ENCODE measurements around the gene PDGFB. TPM values are rescaled to one million over a fixed set of nuclear protein-coding genes. Genes with fewer than 3 reads are reported as not detected.

PDGFB gene
- total and polyA plus RNA-seq, 8 donors, result 16.0 to 28.2 (median 23.3) TPM

- ATAC-seq (no peak), DNase-seq (peak in 1 of 4 donors; percentile 53)
- Histone ChIP-seq H3K27me3 (peaks cover 0 to 99% of the 10 kb centered on the region in 2 donors), H3K4me1 (peaks cover 21 to 64% of the 10 kb centered on the region in 2 donors), H3K9me3 (no peaks in the 10 kb centered on the region), H3K4me3 (no peak overlapping the region), H3K36me3 (peaks cover 0 to 25% of the 10 kb centered on the region in 2 donors), H3K27ac (peak overlapping the region; percentile 44 to 57)
- intact Hi-C loops (cut with DNase I), result no loop called here
- no peak for TF ChIP-seq CTCF (IDR thresholded peaks at IDR 0.05)
These were observed 10.9 kb downstream of the PDGFB start for GRCh38 chr22:39233710-39234471.

- peaks cover 21 to 55% of the 10 kb centered on the region in 2 donors for H3K4me1 ChIP-seq
- H3K9me3 ChIP-seq, result no peaks in the 10 kb centered on the region
- peak in 1 of 4 donors; percentile 52 for DNase-seq
- H3K4me3 ChIP-seq, result no peak overlapping the region
- peaks cover 0 to 26% of the 10 kb centered on the region in 2 donors for H3K36me3 ChIP-seq
- TF ChIP-seq CTCF (IDR thresholded peaks at IDR 0.05), result no peak
- no peak for ATAC-seq
- intact Hi-C loops (cut with DNase I), result no loop called here
- H3K27me3 ChIP-seq, result peaks cover 0 to 96% of the 10 kb centered on the region in 2 donors
- peak overlapping the region; percentile 44 to 57 for H3K27ac ChIP-seq
These were observed 11.7 kb downstream of the PDGFB start for GRCh38 chr22:39232806-39233709.

- Histone ChIP-seq H3K27me3 (peaks cover 0 to 88% of the 10 kb centered on the region in 2 donors), H3K4me1 (peaks cover 18 to 47% of the 10 kb centered on the region in 2 donors), H3K9me3 (no peaks in the 10 kb centered on the region), H3K4me3 (no peak overlapping the region), H3K27ac (no peak overlapping the region), H3K36me3 (peaks cover 0 to 30% of the 10 kb centered on the region in 2 donors)
- ATAC-seq (no peak), DNase-seq (no peak)
- TF ChIP-seq CTCF (IDR thresholded peaks at IDR 0.05), result no peak
- intact Hi-C loops (cut with DNase I), result no loop called here
These were observed 12.5 kb downstream of the PDGFB start for GRCh38 chr22:39232246-39232645.

- peaks cover 0 to 79% of the 10 kb centered on the region in 2 donors for H3K27me3 ChIP-seq
- no peaks in the 10 kb centered on the region for H3K9me3 ChIP-seq
- no peak for TF ChIP-seq CTCF (IDR thresholded peaks at IDR 0.05)
- DNase-seq (peak in 1 of 4 donors; percentile 80), ATAC-seq (no peak)
- no peak overlapping the region for H3K4me3 ChIP-seq
- H3K36me3 ChIP-seq, result peaks cover 0 to 30% of the 10 kb centered on the region in 2 donors
- H3K4me1 ChIP-seq, result peaks cover 10 to 39% of the 10 kb centered on the region in 2 donors
- intact Hi-C loops (cut with DNase I), result no loop called here
- peak overlapping the region in 1 of 2 donors; percentile 2 for H3K27ac ChIP-seq
These were observed 13.4 kb downstream of the PDGFB start for GRCh38 chr22:39231197-39231950.
